Measurements from ENCODE around the gene FILIP1.

DNA sequence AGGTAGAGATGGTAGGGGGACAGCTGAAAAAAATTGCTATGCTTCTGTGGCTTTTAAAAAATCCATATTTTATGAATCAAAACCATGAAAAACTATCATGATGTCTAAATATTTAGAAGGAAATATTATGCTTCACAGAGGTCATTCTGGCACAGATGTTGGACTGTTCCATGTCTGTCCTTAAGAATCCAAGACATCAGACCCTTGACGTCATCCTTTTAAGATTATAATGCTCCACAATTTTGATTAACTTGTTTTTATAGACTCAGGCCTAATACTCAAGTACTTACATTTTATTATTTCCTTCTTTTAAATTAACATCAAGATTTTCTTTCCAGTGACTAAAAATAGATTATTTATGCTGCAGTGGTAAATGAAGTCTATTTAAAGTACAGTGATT, 29.7 kb downstream of the FILIP1 start:
- TF ChIP-seq, protein P1, sequence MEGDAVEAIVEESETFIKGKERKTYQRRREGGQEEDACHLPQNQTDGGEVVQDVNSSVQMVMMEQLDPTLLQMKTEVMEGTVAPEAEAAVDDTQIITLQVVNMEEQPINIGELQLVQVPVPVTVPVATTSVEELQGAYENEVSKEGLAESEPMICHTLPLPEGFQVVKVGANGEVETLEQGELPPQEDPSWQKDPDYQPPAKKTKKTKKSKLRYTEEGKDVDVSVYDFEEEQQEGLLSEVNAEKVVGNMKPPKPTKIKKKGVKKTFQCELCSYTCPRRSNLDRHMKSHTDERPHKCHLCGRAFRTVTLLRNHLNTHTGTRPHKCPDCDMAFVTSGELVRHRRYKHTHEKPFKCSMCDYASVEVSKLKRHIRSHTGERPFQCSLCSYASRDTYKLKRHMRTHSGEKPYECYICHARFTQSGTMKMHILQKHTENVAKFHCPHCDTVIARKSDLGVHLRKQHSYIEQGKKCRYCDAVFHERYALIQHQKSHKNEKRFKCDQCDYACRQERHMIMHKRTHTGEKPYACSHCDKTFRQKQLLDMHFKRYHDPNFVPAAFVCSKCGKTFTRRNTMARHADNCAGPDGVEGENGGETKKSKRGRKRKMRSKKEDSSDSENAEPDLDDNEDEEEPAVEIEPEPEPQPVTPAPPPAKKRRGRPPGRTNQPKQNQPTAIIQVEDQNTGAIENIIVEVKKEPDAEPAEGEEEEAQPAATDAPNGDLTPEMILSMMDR (IDR thresholded peaks at IDR 0.05), result no peak
- no peak for TF ChIP-seq POLR2A (IDR thresholded peaks at IDR 0.05)

Data from ovary (tissue), 3 donors.